HepG2 (cell line): ENCODE data around the gene NUP214. TPM values are rescaled to one million over a fixed set of nuclear protein-coding genes. Genes with fewer than 3 reads are reported as not detected.

ENCODE experiments used
- ATAC-seq: fragments of 200-7000 bp; cut with Tn5 transposase; 3 replicates; pipeline ENCODE4 v1.9.1; 2020; ENCODE audit warnings: mild to moderate bottlenecking, moderate library complexity
- BruUV-seq: library from RNA; stranded (reverse); fragments of 400-500 nt; replicated peaks from 2 replicates; lab custom pipeline; 2021; lab: Mats Ljungman, UMichigan
- CTCF ChIA-PET: fragments of 300-600 bp; formaldehyde crosslinking; extraction: SDS; loops from one replicate; lab custom pipeline; 2021; ENCODE audit warnings: low total read pairs, inconsistent platforms, low intra/inter-chr PET ratio; lab: Yijun Ruan, JAX
- POLR2A ChIA-PET: fragments of 350-600 bp; sonication (Branson Sonifier 250); formaldehyde crosslinking; loops from one replicate; lab custom pipeline; 2020; ENCODE audit warnings: antibody characterized with exemption, inconsistent platforms; lab: Yijun Ruan, JAX
- DNase-seq: peaks from one replicate; pipeline ENCODE4 v3.0.0-alpha.2; 2015; ENCODE audit warnings: low spot score
- FAIRE-seq: peaks from 3 replicates; lab custom pipeline; 2011; peaks lifted over from hg19 to GRCh38; lab: Jason Lieb, UNC
- H2AFZ ChIP-seq: one replicate; pipeline ENCODE4 v1.6.1; 2011; ENCODE audit warnings: low read length, inconsistent platforms
- H3K27ac ChIP-seq: fragments of 300-600 bp; 3 replicates; pipeline ENCODE4 v1.8.0; 2011; ENCODE audit warnings: mixed run types, mild to moderate bottlenecking, mixed read lengths, low read length, inconsistent platforms; ENCODE audit not compliant: insufficient read depth; ENCODE audit errors: extremely low read length
- H3K27me3 ChIP-seq, 2 experiments: fragments of 200-600 bp in 1 of 2; 2 replicates in 1 of 2; 3 replicates in 1 of 2; pipeline versions ENCODE4 v1.6.0 to v1.8.0; 2011; ENCODE audit warnings: low read length in 2 of 2, mild to moderate bottlenecking in 2 of 2, moderate library complexity in 2 of 2, inconsistent platforms in 1 of 2; ENCODE audit not compliant: insufficient read depth in 2 of 2, control insufficient read depth in 1 of 2
- H3K36me3 ChIP-seq, 2 experiments: fragments of 200-600 bp in 1 of 2; replicated peaks in 1 of 2; 2 replicates in 1 of 2; 3 replicates in 1 of 2; pipeline versions ENCODE4 v1.5.1 to v1.8.0; 2011; ENCODE audit warnings: low read length in 2 of 2, inconsistent platforms in 1 of 2; ENCODE audit not compliant: insufficient read depth in 2 of 2, control insufficient read depth in 1 of 2
- H3K4me1 ChIP-seq: 2 replicates; pipeline ENCODE4 v1.5.1; 2012; ENCODE audit warnings: low read length, inconsistent platforms; ENCODE audit not compliant: insufficient read depth
- H3K4me2 ChIP-seq: 2 replicates; pipeline ENCODE4 v1.6.0; 2011; ENCODE audit warnings: low read depth, low read length, inconsistent platforms
- H3K4me3 ChIP-seq, 3 experiments: fragments of 200-600 bp in 1 of 3; sonication (generic), shearing (Covaris generic) in 1 of 3; replicated peaks in 1 of 3; 2 replicates each; pipeline ENCODE4 v1.5.1; 2011 to 2016; ENCODE audit warnings: low read length in 3 of 3, inconsistent platforms in 2 of 3, low read depth in 2 of 3, mild to moderate bottlenecking in 2 of 3, control low read depth in 1 of 3, mixed read lengths in 1 of 3; ENCODE audit not compliant: insufficient read depth in 1 of 3
- H3K79me2 ChIP-seq: one replicate; pipeline ENCODE4 v1.6.1; 2011; ENCODE audit warnings: low read length, inconsistent platforms; ENCODE audit not compliant: insufficient read depth
- H3K9ac ChIP-seq: 2 replicates; pipeline ENCODE4 v1.6.0; 2011; ENCODE audit warnings: mild to moderate bottlenecking, low read depth, low read length, inconsistent platforms; ENCODE audit not compliant: insufficient read depth
- H3K9me3 ChIP-seq: 2 replicates; pipeline ENCODE4 v1.5.1; 2012; ENCODE audit warnings: mild to moderate bottlenecking, low read length
- H4K20me1 ChIP-seq: 2 replicates; pipeline ENCODE4 v1.6.0; 2011; ENCODE audit warnings: inconsistent platforms, mild to moderate bottlenecking, low read length, moderate library complexity; ENCODE audit not compliant: insufficient read depth
- NCOR1 ChIP-seq: fragments of 200-600 bp; sonication (generic); IDR thresholded peaks from 2 replicates; pipeline ENCODE4 v1.7.0; 2017; ENCODE audit warnings: antibody characterized with exemption, low read length, borderline replicate concordance
- NFATC3 ChIP-seq: sonication (generic); formaldehyde crosslinking; IDR thresholded peaks from 2 replicates; pipeline ENCODE4 v1.5.1; 2020; ENCODE audit warnings: mild to moderate bottlenecking, missing genetic modification reagents
- WGBS: methylation state at CpG from one replicate; pipeline ENCODE4 v1.1.6; 2017; ENCODE audit warnings: low lambda C conversion rate; 5-methylcytosine and 5-hydroxymethylcytosine counted together
- in situ Hi-C: cut with HindIII; loops from 2 replicates; pipeline ENCODE4 v1.10.0; 2017; ENCODE audit warnings: low pct_unique_long_range_greater_than_20kb; ENCODE audit not compliant: extremely low pct_ligation_motif_present
- intact Hi-C: fragments of 100-400 bp; cut with micrococcal nuclease; formaldehyde crosslinking; loops from one replicate; pipeline ENCODE4 v1.10.0; 2022; ENCODE audit not compliant: unreplicated experiment
- polyA plus RNA-seq, 8 experiments: library from polyadenylated mRNA; depleted of rRNA in 3 of 8; stranded (reverse) in 7 of 8; unstranded in 1 of 8; fragments of >200 nt; fragmentation: Illumina TruSeq in 4 of 8; extraction: Trizol in 4 of 8; gene quantifications; 2 replicates each; pipeline versions ENCODE4 v1.2.1 to v1.2.3, GENCODE V29; 2011 to 2016; ENCODE audit warnings: low read depth in 4 of 8, missing spikeins in 1 of 8, mixed read lengths in 1 of 8; ENCODE audit not compliant: insufficient read depth in 1 of 8
- total RNA-seq, 5 experiments: library from RNA; depleted of rRNA; stranded (reverse); fragments of >200 nt; fragmentation: Illumina TruSeq; extraction: Trizol; gene quantifications; 2 replicates each; pipeline ENCODE4 v1.2.3, GENCODE V29; 2016; ENCODE audit warnings: low read depth in 1 of 5
- TF ChIP-seq, protein P1 (sequence below): sonication (generic); formaldehyde crosslinking; IDR thresholded peaks from 2 replicates; pipeline ENCODE4 v1.5.0; 2020; ENCODE audit warnings: mild to moderate bottlenecking, missing genetic modification reagents, borderline replicate concordance

The NUP214 gene
- total and polyA plus RNA-seq, 2 of the 13 experiments (the other 11 are each of a cell fraction or from before 2014, with no cell fraction given): 8.4 to 16.0 TPM

DNA sequence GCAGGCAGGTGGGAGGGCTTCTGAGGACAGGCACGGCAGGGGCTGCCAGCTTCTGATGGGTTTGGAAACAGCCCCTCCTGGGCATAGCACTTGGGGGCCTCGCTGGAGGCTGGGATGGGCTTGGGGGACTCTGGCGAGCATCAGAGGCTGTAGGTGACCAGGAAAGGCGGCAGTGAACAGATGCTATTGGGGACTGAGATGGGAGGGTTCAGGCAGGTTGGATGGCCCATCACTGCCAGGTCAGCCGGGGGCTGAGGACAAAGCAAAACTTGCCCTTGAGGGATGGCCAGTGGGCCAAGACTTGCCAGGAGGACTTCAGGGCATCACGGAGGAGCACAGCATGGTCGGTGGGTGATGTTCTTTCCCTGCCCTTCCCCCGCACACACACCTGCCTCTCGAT is 22.4 kb upstream of the NUP214 start:
- CTCF ChIA-PET: no interaction called here

More for the DNA sequence above, 22.4 kb upstream of the NUP214 start:
- H3K4me2 ChIP-seq: no peak overlapping the region
- H3K4me3 ChIP-seq: no peak overlapping the region
- DNase-seq (no peak), FAIRE-seq (no peak), ATAC-seq (no peak)
- no peak overlapping the region for H3K27ac ChIP-seq
- H2AFZ ChIP-seq: no peak overlapping the region
- no peak overlapping the region for H3K9ac ChIP-seq
- no peaks in the 10 kb centered on the region for H3K79me2 ChIP-seq
- no peaks in the 10 kb centered on the region for H4K20me1 ChIP-seq
- H3K9me3 ChIP-seq: no peaks in the 10 kb centered on the region
- BruUV-seq: no TSS peak
- H3K36me3 ChIP-seq: no peaks in the 10 kb centered on the region
- no peaks in the 10 kb centered on the region for H3K27me3 ChIP-seq
- intact Hi-C loops: no loop called here
- TF ChIP-seq, protein P1, sequence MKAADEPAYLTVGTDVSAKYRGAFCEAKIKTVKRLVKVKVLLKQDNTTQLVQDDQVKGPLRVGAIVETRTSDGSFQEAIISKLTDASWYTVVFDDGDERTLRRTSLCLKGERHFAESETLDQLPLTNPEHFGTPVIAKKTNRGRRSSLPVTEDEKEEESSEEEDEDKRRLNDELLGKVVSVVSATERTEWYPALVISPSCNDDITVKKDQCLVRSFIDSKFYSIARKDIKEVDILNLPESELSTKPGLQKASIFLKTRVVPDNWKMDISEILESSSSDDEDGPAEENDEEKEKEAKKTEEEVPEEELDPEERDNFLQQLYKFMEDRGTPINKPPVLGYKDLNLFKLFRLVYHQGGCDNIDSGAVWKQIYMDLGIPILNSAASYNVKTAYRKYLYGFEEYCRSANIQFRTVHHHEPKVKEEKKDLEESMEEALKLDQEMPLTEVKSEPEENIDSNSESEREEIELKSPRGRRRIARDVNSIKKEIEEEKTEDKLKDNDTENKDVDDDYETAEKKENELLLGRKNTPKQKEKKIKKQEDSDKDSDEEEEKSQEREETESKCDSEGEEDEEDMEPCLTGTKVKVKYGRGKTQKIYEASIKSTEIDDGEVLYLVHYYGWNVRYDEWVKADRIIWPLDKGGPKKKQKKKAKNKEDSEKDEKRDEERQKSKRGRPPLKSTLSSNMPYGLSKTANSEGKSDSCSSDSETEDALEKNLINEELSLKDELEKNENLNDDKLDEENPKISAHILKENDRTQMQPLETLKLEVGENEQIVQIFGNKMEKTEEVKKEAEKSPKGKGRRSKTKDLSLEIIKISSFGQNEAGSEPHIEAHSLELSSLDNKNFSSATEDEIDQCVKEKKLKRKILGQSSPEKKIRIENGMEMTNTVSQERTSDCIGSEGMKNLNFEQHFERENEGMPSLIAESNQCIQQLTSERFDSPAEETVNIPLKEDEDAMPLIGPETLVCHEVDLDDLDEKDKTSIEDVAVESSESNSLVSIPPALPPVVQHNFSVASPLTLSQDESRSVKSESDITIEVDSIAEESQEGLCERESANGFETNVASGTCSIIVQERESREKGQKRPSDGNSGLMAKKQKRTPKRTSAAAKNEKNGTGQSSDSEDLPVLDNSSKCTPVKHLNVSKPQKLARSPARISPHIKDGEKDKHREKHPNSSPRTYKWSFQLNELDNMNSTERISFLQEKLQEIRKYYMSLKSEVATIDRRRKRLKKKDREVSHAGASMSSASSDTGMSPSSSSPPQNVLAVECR (CRISPR knock-in tag): no peak
- TF ChIP-seq NCOR1: no peak
- no peak for TF ChIP-seq NFATC3
- TF ChIP-seq, all 625 proteins: peak for 0
- in situ Hi-C loops: no loop called here
- WGBS: 89% methylated on average over 7 of the region's 9 CpGs
- no peaks in the 10 kb centered on the region for H3K4me1 ChIP-seq
- POLR2A ChIA-PET: interaction anchor here (1.3 kb wide), 1 partner anchor 23 kb away, joined by 3 read pairs; the partner anchor contains the start of gene NUP214
